Aorta (tissue), 5 donors: ENCODE results near the gene SLC5A2. TPM values are rescaled to one million over a fixed set of nuclear protein-coding genes. Genes with fewer than 3 reads are reported as not detected.
"Not testable (repeated sequence)": the region's sequence is repeated elsewhere in the genome, so short reads cannot be mapped to it uniquely, and the experiment has no call there.

Experiments
- ATAC-seq: fragments of 200-7000 bp; cut with Tn5 transposase; one replicate; pipeline ENCODE4 v1.9.1; 2022; ENCODE audit warnings: moderate library complexity; ENCODE audit not compliant: low FRiP score
- DNase-seq, 2 donors: peaks; one replicate each; pipeline ENCODE4 v3.0.0-alpha.2; 2020
- H3K27ac ChIP-seq, 2 donors: one replicate each; pipeline ENCODE4 v1.5.1; 2013; ENCODE audit warnings: low read length in 2 of 2, mild to moderate bottlenecking in 2 of 2, moderate library complexity in 2 of 2, control low read depth in 1 of 2, inconsistent platforms in 1 of 2, low read depth in 1 of 2
- H3K27me3 ChIP-seq, 2 donors: one replicate each; pipeline ENCODE4 v1.6.1; 2013; ENCODE audit warnings: control low read depth in 1 of 2, low read length in 1 of 2, mild to moderate bottlenecking in 1 of 2, moderate library complexity in 1 of 2; ENCODE audit not compliant: insufficient read depth in 2 of 2, control insufficient read depth in 1 of 2
- H3K36me3 ChIP-seq, 2 donors: one replicate each; pipeline ENCODE4 v1.6.1; 2013; ENCODE audit warnings: control low read depth in 1 of 2, low read length in 1 of 2, mild to moderate bottlenecking in 1 of 2; ENCODE audit not compliant: insufficient read depth in 2 of 2, control insufficient read depth in 1 of 2
- H3K4me1 ChIP-seq, 2 donors: one replicate each; pipeline ENCODE4 v1.6.1; 2013; ENCODE audit warnings: low read length in 2 of 2, control low read depth in 1 of 2, mild to moderate bottlenecking in 1 of 2, moderate library complexity in 1 of 2; ENCODE audit not compliant: insufficient read depth in 2 of 2, control insufficient read depth in 1 of 2
- H3K4me3 ChIP-seq, 2 donors: one replicate each; pipeline ENCODE4 v1.5.1; 2013; ENCODE audit warnings: low read length in 2 of 2, control low read depth in 1 of 2, mild to moderate bottlenecking in 1 of 2
- H3K9me3 ChIP-seq: one replicate; pipeline ENCODE4 v1.6.1; 2013; ENCODE audit warnings: mild to moderate bottlenecking, low read length; ENCODE audit not compliant: control insufficient read depth
- WGBS, 2 donors: extraction: QIAGEN DNeasy Blood & Tissue Kit; methylation state at CpG; one replicate each; pipeline ENCODE4 v1.1.7; 2013; 5-methylcytosine and 5-hydroxymethylcytosine counted together
- intact Hi-C, 2 donors: fragments of 100-400 bp; cut with DNase I; formaldehyde crosslinking; loops; one replicate each; pipeline versions ENCODE4 v1.14.2 to v1.15.0; 2022
- polyA plus RNA-seq, 2 donors: library from polyadenylated mRNA; stranded (reverse); fragments of 200-250 nt; gene quantifications; one replicate each; pipeline ENCODE4 v1.2.3, GENCODE V29; 2013
- total RNA-seq, 2 donors: library from RNA; stranded (reverse); fragmentation: NEBNext Ultra II Directional; extraction: Animal tissue kit (Norgen Biotek cat#: 25700); gene quantifications; one replicate each; pipeline ENCODE4 v1.2.1, GENCODE V29; 2021
- donor health status: healthy with polysubstance abuse.
- donor health status: Bipolar disorder and iron deficiency.
- donor health status: DM: no; HTN: no; CAD: no.
- donor health status: DM: no; HTN: no; CAD: no.
- donor health status: DM: yes; HTN: yes; CAD: no.

SLC5A2 gene
- total and polyA plus RNA-seq, 4 donors: 0.24 to 2.3 (median 0.65) TPM; not detected in 1

GRCh38 chr16:31445931-31446330, 37.0 kb upstream of the SLC5A2 start:
- not testable (repeated sequence) for DNase-seq, H3K4me1 ChIP-seq, H3K27ac ChIP-seq, H3K27me3 ChIP-seq, H3K9me3 ChIP-seq, H3K36me3 ChIP-seq, H3K4me3 ChIP-seq, ATAC-seq
- 78 to 84% methylated on average over 6 of the region's 6 CpGs for WGBS, 2 donors
- intact Hi-C loops: loop anchor here (10.0 kb wide), 1 partner anchor 261 kb away; the partner anchor contains the start of gene FUS (in 2 of the 2)

GRCh38 chr16:31451201-31451600, 31.7 kb upstream of the SLC5A2 start:
- no peaks in the 10 kb centered on the region for H3K36me3 ChIP-seq
- H3K4me3 ChIP-seq: no peak overlapping the region
- H3K27me3 ChIP-seq: no peaks in the 10 kb centered on the region
- DNase-seq (no peak), ATAC-seq (no peak)
- H3K27ac ChIP-seq: no peak overlapping the region
- peaks cover 0 to 4% of the 10 kb centered on the region in 2 donors for H3K4me1 ChIP-seq
- WGBS, 2 donors: 86 to 87% methylated on average over 5 of the region's 5 CpGs
- no peaks in the 10 kb centered on the region for H3K9me3 ChIP-seq
- intact Hi-C loops: loop anchor here (10.0 kb wide), 1 partner anchor 424 kb away; the partner anchor contains the start of gene ZNF267 (in 2 of the 2)

- WGBS, 2 donors: 47 to 52% methylated on average over 11 of the region's 11 CpGs
- H3K4me3 ChIP-seq: no peak overlapping the region
- H3K9me3 ChIP-seq: no peaks in the 10 kb centered on the region
- ATAC-seq (peak; percentile 61), DNase-seq (peak in 1 of 2 donors; percentile 81)
- no peak overlapping the region for H3K27ac ChIP-seq
- no peaks in the 10 kb centered on the region for H3K36me3 ChIP-seq
- H3K27me3 ChIP-seq: no peaks in the 10 kb centered on the region
- H3K4me1 ChIP-seq: peaks cover 0 to 4% of the 10 kb centered on the region in 2 donors
- intact Hi-C loops: loop anchor here (10.0 kb wide), 1 partner anchor 423 kb away; the partner anchor contains the start of gene ZNF267 (in 2 of the 2)
These were observed 31.1 kb upstream of the SLC5A2 start for GRCh38 chr16:31451681-31452351.

GRCh38 chr16:31452631-31453106, 30.3 kb upstream of the SLC5A2 start:
- H3K4me3 ChIP-seq: no peak overlapping the region
- DNase-seq: no peak
- no peaks in the 10 kb centered on the region for H3K9me3 ChIP-seq
- peaks cover 0 to 4% of the 10 kb centered on the region in 2 donors for H3K4me1 ChIP-seq
- 16 to 18% methylated on average over 3 of the region's 3 CpGs for WGBS, 2 donors
- ATAC-seq: peak; percentile 79
- no peaks in the 10 kb centered on the region for H3K36me3 ChIP-seq
- H3K27me3 ChIP-seq: no peaks in the 10 kb centered on the region
- intact Hi-C loops: loop anchor here (10.0 kb wide), 1 partner anchor 422 kb away; the partner anchor contains the start of gene ZNF267 (in 2 of the 2)
- H3K27ac ChIP-seq: peak overlapping the region in 1 of 2 donors; percentile 93

DNA sequence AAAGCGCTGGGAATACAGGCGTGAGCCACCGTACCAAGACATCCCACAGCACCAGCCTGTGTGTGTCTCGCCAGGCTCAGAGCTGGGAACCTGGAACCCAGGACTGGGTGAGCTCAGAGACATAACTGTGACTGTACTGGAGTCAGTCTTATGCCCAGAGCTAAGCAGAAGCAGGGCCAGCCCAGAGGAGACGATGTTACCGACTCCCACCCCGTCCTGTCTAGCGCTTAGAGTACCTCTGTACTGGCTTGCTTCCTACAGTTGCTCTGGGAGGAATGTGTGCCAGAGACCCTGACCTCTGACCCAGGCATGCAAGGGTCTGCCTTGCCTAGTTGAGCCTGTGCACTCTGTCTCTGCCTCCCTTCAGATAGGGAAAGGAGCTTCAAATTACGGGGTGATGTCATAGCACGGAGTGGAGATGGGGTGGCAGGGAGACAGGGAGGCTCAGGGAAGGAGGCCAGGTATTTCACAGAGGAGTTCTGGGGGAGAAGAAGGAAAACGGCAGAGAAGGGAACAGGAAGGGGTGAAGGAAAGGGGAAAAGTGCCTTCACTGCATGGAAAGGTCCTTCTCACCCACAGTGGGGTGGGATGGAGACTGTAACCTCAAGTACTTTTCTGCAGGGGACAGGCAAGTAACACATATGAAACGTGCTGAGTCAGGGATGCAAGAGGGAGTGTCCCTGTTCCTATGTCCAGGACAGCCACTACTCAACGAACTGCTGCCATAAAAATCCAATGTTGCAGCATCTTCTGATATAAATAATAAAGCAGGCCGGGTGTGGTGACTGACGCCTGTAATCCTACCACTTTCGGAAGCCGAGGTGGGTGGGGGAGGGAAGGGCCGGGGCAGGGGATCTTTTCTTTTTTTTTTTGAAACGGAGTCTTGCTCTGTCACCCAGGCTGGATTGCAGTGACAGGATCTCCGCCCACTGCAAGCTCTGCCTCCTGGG, 29.4 kb upstream of the SLC5A2 start:
- Histone ChIP-seq H3K36me3 (no peaks in the 10 kb centered on the region), H3K27ac (peak overlapping the region in 1 of 2 donors; percentile 65)

DNA sequence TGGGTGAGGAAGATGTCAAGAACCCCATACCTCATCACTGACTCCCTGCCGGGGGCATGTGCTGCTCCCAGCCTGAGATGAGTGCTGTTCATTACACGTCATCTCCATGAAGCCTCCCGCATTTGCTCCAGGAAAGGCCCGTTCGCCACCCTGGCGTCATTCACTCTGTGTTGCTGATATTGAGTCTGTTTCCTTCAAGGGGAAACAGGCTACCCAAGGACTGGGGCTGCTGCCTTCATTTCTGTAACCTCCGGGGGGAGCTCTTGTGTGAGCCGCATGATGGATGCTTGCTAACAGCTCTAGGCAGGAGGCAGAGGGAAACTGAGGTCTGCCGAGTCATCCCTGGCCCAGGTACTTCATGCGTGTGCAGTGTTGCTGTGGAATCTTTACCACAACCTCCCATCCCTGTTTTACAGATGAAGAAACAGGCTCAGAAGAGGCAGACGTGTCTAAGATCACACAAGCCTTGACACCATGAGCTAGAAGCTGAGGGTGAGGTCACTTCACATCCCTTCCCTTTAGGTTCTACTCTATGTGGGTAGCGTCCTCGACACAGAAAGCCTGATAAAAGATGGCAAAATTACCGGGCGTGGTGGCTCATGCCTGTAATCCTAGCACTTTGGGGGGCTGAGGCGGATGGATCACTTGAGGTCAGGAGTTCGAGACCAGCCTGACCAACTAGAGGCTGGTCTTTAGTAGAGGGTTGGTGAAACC, 27.2 kb upstream of the SLC5A2 start:
- H3K4me1 ChIP-seq: peaks cover 0 to 4% of the 10 kb centered on the region in 2 donors
- no peak for DNase-seq
- intact Hi-C loops: loop anchor here (5.0 to 10.0 kb wide), 2 partner anchors 419 to 423 kb away; partner anchors contain the start of genes ZNF267 (in 2 of the 2) and STX4 (in 1 of the 2)
- no peaks in the 10 kb centered on the region for H3K36me3 ChIP-seq
- H3K27me3 ChIP-seq: no peaks in the 10 kb centered on the region
- no peak overlapping the region for H3K4me3 ChIP-seq
- 68 to 71% methylated on average over 17 of the region's 17 CpGs for WGBS, 2 donors
- no peak overlapping the region for H3K27ac ChIP-seq
- no peak for ATAC-seq
- no peaks in the 10 kb centered on the region for H3K9me3 ChIP-seq

More for the DNA sequence above, 29.4 kb upstream of the SLC5A2 start:
- ATAC-seq (peak; percentile 19), DNase-seq (peak in 1 of 2 donors; percentile 74)
- peaks cover 0 to 4% of the 10 kb centered on the region in 2 donors for H3K4me1 ChIP-seq
- intact Hi-C loops: loop anchor here (10.0 kb wide), 1 partner anchor 421 kb away; the partner anchor contains the start of gene ZNF267 (in 2 of the 2)
- no peak overlapping the region for H3K4me3 ChIP-seq
- H3K27me3 ChIP-seq: no peaks in the 10 kb centered on the region
- H3K9me3 ChIP-seq: no peaks in the 10 kb centered on the region
- 40 to 41% methylated on average over 20 of the region's 20 CpGs for WGBS, 2 donors

DNA sequence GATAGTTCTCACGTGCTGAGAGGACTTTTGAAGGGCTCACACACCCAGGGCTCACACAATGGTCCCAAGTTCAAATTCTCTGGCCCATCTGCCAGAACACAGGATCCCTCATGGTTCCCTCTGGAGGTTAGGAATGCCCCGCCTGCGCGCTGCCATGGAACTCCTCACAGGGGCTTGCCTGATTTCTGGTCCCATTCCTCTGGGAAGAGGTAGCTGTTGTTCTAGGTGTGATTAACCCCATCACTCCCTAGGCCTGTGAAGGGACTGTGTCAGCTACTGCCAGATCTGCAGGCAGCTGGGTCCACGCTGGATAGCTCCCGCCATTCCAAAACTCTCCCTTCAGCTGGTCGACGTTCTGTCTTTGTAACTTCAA, 25.9 kb upstream of the SLC5A2 start:
- no peaks in the 10 kb centered on the region for H3K9me3 ChIP-seq
- H3K27me3 ChIP-seq: no peaks in the 10 kb centered on the region
- ATAC-seq (no peak), DNase-seq (no peak)
- no peaks in the 10 kb centered on the region for H3K36me3 ChIP-seq
- H3K27ac ChIP-seq: no peak overlapping the region
- H3K4me3 ChIP-seq: no peak overlapping the region
- intact Hi-C loops: loop anchor here (5.0 to 10.0 kb wide), 2 partner anchors 418 to 425 kb away; partner anchors contain the start of genes ZNF267 (in 2 of the 2) and STX4 (in 1 of the 2)
- WGBS, 2 donors: 69 to 77% methylated on average over 8 of the region's 8 CpGs
- peaks cover 0 to 4% of the 10 kb centered on the region in 2 donors for H3K4me1 ChIP-seq
